NCI-H82 treated with DMSO at 0.1 percent for 48 hours (cell line): ENCODE results near the gene UBE3D.
"Not testable (repeated sequence)": the region's sequence is repeated elsewhere in the genome, so short reads cannot be mapped to it uniquely, and the experiment has no call there.

Experiments used
- DNase-seq: peaks from one replicate; lab custom pipeline; 2025; ENCODE audit not compliant: unreplicated experiment; lab: John Stamatoyannopoulos, UW

UBE3D gene

DNA sequence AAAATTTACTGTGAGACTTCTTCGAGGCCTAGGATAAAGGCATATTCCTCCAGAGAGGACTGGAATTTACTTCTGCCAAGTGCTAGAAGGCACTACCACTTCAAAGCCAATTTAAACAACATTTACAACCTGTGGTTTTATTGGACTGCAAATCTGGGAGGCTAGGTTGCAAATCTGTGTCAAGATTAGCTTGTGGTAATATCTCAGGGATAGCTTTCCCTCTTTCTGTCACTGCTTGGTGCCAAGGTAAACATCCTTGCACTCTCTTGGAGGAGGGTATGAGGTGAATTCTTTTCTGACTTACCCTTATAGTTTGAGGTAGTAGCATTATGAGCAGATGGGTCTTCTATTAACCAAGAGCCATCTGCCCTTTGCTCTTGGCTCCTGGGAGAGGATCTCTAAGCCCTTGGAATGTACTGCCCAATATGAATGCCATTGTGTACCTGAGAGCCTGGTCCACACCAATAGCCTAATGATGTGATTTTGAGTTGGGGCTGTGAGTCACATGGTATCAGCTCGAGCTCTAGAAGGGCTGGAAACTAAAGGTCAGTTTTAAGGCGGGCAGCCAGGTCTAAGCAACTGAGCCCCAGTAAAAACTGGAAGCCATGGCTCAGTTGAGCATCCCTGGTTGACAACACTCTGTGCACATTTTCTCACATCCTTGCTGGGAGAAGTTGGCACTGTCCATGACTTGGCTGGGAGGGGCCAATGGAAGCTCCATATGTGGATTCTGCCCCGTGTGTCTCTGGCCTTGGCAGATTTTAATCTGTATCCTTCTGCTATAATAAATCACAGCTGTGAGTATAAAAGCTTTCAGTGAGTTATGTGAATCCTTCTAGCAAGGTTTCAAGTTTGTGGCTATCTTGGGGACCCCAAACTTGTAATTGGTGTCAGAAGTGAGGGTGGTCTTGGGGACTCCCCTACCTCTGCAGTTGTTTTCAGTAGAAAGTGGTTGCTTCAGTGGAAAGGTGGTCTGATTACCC is 188.1 kb downstream of the UBE3D start:
- DNase-seq, result no peak

DNA sequence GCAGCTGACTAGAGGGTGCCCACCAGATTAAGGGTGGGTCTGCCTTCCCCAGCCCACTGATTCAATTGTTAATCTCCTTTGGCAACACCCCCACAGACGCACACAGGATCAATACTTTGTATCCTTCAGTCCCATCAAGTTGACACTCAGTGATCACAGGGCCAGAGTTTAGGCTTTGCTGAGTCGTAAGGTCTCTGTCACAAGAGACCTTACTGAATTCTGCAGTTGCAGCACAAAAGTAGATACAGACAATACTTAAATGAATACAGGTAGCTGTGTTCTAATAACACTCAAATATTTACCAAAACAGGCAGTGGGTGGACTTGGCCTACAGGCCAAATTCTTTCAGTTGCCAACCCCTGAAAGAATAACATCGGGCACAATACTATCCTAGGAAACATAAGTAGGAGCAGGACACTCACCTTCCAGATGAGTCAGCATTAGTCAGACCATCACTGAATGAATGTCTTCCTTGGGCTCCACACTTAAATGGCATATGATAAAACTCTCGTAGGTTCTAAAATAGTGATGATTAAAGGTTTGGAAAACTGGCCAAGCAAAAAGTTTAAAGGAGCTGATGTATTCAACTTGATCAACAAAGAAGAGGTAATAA is 190.0 kb downstream of the UBE3D start:
- no peak for DNase-seq

DNA sequence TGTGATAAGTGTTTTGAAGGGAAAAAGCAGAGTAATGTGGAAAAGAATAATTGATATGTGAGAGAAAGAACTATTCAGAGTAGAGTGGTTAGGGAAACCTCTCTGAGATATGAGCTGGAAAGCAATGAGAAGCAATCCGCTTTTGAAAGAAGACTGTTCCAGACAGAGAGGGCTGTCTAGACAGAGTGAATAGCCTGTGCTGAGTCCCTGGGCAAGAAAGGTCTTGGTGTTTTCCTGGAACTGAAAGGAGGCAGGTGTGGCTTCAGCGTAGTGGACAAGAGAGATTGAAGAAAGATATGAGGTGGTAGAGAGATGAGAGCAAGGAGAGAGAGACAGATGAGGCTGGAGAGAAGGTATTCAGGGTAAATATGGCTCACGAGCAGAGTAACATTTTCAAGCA is 190.8 kb downstream of the UBE3D start:
- DNase-seq, result no peak

DNA sequence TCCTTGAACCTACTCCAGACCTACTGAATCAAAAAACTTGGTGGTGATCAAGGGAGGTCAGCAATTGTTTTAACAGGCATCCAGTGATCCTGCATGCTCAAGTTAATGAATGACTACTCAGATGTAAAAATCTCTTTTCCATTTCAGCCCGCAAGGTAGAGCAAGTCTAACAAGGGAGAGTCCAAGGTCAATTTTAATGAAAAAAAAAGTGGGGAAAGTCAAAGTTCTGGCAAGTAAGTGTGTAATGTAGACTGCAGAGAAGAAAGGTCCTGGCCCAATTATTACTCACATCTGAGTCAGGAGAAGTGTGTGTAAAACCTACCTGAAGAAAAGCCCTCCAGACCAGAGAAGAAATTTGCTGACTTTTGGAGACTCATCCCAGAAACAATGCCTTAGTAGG is 193.5 kb downstream of the UBE3D start:
- no peak for DNase-seq

DNA sequence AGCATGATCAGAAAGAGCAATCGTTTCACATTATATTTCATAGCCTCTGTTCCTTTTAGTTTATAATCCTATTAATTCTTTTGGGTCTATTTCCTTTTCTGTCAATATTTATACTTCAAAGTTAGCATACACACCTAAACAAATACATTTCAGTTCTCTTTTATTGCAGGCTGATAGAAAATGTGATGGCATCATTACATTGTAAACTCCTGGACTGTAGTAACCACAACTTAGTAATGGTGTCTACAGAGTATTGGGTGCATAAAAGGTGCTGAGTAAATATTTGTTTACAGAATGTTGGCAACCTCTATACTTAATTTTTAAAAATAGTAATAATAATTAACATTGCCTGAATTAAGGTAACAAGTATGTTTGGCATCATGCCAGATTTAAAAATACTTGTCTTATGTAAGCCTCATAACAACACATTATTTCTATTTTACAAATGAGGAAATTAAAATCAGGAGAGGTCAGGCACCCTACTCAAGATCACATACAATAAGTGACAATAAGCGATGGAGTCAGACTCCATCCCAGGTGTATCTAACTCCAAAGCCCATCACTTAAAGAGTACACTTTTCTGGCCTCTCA is 195.0 kb downstream of the UBE3D start:
- DNase-seq, result no peak

DNA sequence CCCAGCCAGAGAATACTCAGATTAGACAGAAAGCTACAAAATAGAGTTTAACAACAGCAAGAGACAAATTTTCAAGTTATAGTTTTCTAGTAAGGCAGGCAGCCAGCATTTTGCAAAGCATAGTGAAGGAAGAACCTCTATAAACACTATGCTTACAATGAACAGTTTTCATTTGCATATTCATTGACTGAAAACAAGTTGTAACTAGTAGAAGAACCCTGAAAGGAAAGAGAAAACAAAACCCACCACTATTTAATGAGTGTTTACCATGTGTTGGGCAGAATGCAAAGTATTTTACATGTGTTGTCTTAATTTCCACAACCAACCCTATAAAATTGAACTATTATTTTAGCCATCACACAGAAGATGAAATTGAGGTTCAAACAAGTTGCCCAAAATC is 196.1 kb downstream of the UBE3D start:
- DNase-seq, result no peak

DNA sequence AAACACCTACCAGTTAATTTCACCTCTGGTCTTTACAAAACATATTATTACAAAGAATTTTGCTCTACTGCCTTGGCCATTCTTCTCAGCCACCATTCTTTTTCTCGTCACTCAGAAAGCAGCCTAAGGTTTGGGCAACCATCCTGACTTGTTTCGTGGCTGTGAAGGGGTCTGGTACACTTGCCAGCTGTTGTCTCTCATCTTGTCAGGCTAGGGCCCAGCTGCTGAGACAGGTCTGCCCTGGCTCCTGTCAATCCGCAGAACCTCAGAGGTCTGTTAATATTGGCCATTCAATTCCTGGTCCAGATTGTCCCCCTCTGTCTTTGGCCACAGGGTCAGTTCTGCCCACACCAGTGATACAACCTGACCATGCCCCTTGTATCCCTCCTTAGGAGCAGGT is 197.7 kb downstream of the UBE3D start:
- DNase-seq, result no peak

DNA sequence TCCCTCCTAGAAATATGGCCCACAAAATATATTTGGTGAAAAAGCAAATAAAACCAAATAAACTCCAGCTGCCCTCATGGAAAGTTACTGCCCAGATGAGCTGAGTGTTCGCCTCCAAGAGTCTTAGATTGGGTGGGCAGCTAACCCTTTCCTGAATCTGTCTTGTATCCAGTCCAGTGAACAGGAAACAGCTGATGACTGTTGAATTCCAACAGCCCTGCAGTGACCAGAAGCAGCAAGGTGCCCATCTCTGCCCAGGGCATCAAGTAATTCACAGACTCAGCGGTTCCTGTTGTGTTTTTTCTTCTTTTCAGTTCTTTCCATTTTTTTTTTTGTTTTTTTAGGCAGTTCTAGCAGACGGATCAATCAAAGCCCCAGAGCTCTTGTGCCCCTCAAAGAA is 199.2 kb downstream of the UBE3D start:
- no peak for DNase-seq

DNA sequence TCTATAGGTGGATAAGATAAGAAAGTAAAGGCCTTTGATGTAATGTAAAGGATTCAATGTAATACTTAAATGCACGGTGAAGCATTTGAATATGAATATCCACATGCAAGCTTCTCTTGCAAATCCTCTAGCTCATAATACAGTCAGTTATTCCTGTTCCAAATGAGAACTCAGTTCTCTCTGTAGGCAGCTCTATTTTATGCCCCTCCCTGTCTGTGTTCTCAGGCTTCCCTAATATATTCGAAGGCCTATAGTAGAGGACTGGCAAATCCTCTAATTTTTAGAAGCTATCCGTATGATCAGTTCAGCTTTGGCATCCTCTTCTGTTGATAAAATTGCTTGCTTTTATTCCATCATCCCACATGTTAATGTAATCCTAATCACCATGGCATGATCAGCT is 200.2 kb downstream of the UBE3D start:
- DNase-seq, result no peak

DNA sequence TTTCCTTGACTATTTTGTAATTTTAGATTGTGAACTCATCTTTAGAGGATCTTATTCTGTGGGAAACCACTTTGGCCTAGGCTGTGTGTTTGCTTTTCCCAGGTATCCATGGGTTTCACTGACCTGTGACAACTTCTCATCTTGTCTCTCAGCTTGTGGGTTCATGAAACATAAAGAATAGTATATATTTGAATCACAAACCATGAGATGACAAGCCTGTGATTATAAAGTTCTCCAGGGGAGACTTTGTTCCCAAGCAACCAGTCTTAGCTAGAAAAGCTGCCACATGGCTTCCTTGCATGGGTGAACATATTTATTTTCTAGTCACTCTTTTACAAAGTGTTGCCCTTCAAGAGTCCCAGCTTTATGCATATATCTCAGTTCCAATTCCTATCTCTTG is 201.9 kb downstream of the UBE3D start:
- no peak for DNase-seq

DNA sequence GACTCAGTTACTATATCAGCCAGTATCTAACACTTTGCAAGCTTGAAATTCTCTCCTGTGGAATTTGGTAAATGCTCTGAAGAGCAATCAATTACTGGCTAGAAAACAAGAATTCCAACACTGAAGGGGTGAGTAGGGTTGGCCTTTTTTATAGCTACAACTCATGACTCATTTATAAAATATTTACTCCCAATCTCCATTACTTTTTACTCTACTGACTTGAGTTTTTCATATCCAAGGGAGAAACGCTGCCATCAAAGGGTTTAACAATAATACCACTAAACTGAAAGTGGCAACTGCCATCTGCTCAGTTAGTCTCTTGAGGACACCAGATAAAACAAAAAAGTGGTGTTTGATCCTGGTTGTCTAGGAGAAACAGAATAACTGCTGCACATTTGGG is 203.1 kb downstream of the UBE3D start:
- DNase-seq, result no peak

DNA sequence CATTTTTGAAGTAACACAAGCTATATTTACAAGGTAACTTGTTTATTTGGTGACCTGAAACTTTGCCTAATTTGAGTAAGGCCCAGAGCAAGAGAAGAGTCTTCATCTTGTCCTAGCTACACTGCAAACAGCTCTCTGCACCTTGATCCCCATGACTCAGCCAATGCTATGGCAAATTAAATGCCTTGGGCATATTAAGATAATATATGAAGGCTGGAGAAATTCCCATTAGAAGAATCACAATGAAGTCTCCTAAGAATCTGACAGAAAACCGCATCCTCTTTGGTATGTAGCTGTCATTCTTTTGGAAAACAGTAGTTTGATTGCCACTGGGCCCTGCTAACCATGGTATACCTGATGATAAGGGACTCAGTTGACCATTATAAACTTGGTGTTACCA is 204.5 kb downstream of the UBE3D start:
- no peak for DNase-seq

DNA sequence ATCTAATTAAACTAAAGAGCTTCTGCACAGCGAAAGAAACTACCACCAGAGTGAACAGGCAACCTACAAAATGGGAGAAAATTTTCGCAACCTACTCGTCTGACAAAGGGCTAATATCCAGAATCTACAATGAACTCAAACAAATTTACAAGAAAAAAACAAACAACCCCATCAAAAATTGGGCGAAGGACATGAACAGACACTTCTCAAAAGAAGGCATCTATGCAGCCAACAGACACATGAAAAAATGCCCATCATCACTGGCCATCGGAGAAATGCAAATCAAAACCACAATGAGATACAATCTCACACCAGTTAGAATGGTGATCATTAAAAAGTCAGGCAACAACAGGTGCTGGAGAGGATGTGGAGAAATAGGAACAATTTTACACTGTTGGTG is 209.6 kb downstream of the UBE3D start:
- not testable (repeated sequence) for DNase-seq

DNA sequence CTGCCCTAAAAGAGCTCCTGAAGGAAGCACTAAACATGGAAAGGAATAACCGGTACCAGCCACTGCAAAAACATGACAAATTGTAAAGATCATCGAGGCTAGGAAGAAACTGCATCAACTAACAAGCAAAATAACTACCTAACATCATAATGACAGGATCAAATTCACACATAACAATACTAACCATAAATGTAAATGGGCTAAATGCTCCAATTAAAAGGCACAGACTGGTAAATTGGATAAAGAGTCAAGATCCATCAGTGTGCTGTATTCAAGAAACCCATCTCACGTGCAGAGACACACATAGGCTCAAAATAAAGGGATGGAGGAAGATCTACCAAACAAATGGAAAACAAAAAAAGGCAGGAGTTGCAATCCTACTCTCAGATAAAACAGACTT is 212.7 kb downstream of the UBE3D start:
- not testable (repeated sequence) for DNase-seq

DNA sequence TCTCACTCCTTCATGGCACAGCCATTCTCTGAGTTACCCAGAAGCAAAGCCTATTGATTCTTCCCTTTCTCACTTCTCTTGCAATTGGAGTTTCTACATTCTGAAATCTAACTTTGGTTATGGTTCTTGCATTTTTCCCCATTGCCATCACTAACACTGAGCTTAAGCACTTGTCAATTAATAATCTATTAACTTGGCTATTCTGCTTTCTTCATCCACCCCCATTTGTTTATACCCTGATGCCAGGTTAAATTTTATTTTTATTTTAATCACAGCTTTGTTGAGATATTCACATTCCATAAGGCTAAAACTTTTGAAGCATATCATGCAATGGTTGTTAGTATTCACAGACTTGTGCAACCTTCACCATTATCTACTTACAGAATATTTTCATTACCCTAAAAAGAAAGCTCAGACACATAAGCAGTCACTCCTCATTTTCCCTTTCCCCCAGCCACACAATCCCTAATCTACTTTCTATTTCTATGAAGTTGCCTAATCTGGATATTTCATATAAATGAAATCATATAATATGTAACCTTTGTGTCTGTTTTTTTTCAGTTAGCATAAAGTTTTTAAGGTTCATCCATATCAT is 222.3 kb downstream of the UBE3D start:
- DNase-seq, result no peak

DNA sequence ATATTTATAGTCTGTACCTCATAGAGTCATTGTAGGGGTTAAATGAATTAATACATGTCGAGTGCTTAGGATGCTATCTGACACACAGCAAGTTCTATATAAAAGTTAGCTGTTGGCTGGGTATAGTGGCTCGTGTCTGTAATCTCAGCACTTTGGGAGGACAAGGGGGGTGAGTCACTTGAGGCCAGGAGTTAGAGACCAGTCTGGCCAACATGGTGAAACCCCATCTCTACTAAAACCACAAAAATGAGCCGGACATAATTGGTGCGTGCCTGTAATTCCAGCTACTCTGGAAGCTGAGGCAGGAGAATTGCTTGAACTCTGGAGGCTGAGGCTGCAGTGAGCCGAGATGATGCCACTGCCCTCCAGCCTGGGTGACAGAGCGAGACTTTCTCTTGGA is 222.9 kb downstream of the UBE3D start:
- no peak for DNase-seq
